ENCODE measurements around the gene CEP350. TPM values are rescaled to one million over a fixed set of nuclear protein-coding genes. Genes with fewer than 3 reads are reported as not detected.
A peak's percentile ranks its signal among the peaks of the same experiment; 100 is the strongest.

CEP350 gene
- total RNA-seq, 1 donor from 2014 or later = 42.2 TPM

DNA sequence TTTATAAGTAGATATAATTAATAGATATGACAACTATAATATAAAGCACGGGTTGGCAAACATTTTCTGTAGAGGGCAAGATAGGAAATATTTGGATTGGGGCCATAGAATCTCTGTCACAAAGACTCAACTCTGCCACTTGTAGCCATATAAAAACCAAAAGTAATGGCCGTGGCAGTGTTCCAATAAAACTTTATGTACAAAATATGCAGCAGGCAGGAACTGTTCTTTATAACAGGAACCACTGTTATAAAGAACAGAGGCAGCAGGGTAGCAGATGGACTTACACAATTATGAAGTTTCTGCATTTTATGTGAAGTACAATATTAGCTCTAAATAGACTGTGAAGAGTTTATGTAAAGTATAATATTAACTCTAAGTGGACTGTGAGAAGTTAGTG lies 183.2 kb downstream of the CEP350 start:
- no peaks in the 10 kb centered on the region for H3K36me3 Mint-ChIP-seq (ENCODE audit: unreplicated experiment)
- no peaks in the 10 kb centered on the region for H3K4me1 Mint-ChIP-seq (ENCODE audit: unreplicated experiment)
- no peak overlapping the region for H3K4me3 Mint-ChIP-seq (ENCODE audit: unreplicated experiment)
- no peaks in the 10 kb centered on the region for H3K9me3 Mint-ChIP-seq (ENCODE audit: unreplicated experiment)
- DNase-seq (ENCODE audit: extremely low spot score, unreplicated experiment) = no peak
- H3K27ac Mint-ChIP-seq (ENCODE audit: unreplicated experiment) = no peak overlapping the region
- no peaks in the 10 kb centered on the region for H3K27me3 Mint-ChIP-seq (ENCODE audit: unreplicated experiment)
- TF ChIP-seq, protein P1, sequence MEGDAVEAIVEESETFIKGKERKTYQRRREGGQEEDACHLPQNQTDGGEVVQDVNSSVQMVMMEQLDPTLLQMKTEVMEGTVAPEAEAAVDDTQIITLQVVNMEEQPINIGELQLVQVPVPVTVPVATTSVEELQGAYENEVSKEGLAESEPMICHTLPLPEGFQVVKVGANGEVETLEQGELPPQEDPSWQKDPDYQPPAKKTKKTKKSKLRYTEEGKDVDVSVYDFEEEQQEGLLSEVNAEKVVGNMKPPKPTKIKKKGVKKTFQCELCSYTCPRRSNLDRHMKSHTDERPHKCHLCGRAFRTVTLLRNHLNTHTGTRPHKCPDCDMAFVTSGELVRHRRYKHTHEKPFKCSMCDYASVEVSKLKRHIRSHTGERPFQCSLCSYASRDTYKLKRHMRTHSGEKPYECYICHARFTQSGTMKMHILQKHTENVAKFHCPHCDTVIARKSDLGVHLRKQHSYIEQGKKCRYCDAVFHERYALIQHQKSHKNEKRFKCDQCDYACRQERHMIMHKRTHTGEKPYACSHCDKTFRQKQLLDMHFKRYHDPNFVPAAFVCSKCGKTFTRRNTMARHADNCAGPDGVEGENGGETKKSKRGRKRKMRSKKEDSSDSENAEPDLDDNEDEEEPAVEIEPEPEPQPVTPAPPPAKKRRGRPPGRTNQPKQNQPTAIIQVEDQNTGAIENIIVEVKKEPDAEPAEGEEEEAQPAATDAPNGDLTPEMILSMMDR (IDR thresholded peaks at IDR 0.05) = no peak

- no peaks in the 10 kb centered on the region for H3K4me1 Mint-ChIP-seq (ENCODE audit: unreplicated experiment)
These were observed 186.8 kb downstream of the CEP350 start for GRCh38 chr1:180141381-180141934.

DNA sequence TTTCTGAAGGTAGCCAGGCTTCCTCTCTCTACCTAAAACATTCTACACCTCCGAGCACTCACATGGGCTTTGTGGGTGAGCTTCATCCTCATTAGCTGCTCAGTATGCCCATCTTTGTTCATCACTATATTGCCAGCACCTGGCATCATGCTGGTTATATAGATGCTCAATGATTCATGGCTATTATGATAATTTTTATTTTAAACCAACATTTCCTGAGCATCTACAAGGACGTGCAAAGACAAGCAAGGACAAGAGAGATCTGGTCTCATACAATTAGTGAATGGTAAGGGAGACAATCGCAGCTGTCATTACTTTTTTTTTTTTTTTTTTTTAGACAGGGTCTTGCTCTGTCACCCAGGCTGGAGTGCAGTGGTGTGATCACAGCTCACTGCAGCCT lies 188.7 kb downstream of the CEP350 start:
- H3K36me3 Mint-ChIP-seq (ENCODE audit: unreplicated experiment) = no peaks in the 10 kb centered on the region

More at GRCh38 chr1:180141381-180141934, 186.8 kb downstream of the CEP350 start:
- no peak overlapping the region for H3K4me3 Mint-ChIP-seq (ENCODE audit: unreplicated experiment)
- TF ChIP-seq, protein P1 (IDR thresholded peaks at IDR 0.05) = no peak
- peak; percentile 34 for DNase-seq (ENCODE audit: extremely low spot score, unreplicated experiment)
- no peaks in the 10 kb centered on the region for H3K27me3 Mint-ChIP-seq (ENCODE audit: unreplicated experiment)
- H3K36me3 Mint-ChIP-seq (ENCODE audit: unreplicated experiment) = no peaks in the 10 kb centered on the region
- no peaks in the 10 kb centered on the region for H3K9me3 Mint-ChIP-seq (ENCODE audit: unreplicated experiment)
- H3K27ac Mint-ChIP-seq (ENCODE audit: unreplicated experiment) = no peak overlapping the region

GRCh38 chr1:180144659-180145357 lies 190.2 kb downstream of the CEP350 start:
- no peaks in the 10 kb centered on the region for H3K27me3 Mint-ChIP-seq (ENCODE audit: unreplicated experiment)
- no peak overlapping the region for H3K27ac Mint-ChIP-seq (ENCODE audit: unreplicated experiment)
- TF ChIP-seq, protein P1 (IDR thresholded peaks at IDR 0.05) = no peak
- peak; percentile 44 for DNase-seq (ENCODE audit: extremely low spot score, unreplicated experiment)
- H3K4me1 Mint-ChIP-seq (ENCODE audit: unreplicated experiment) = no peaks in the 10 kb centered on the region
- H3K4me3 Mint-ChIP-seq (ENCODE audit: unreplicated experiment) = no peak overlapping the region
- H3K36me3 Mint-ChIP-seq (ENCODE audit: unreplicated experiment) = no peaks in the 10 kb centered on the region
- no peaks in the 10 kb centered on the region for H3K9me3 Mint-ChIP-seq (ENCODE audit: unreplicated experiment)

More for the DNA sequence above, 188.7 kb downstream of the CEP350 start:
- Mint-ChIP-seq H3K9me3 (ENCODE audit: unreplicated experiment) (no peaks in the 10 kb centered on the region), H3K27ac (ENCODE audit: unreplicated experiment) (no peak overlapping the region), H3K4me3 (ENCODE audit: unreplicated experiment) (no peak overlapping the region), H3K27me3 (ENCODE audit: unreplicated experiment) (no peaks in the 10 kb centered on the region), H3K4me1 (ENCODE audit: unreplicated experiment) (no peaks in the 10 kb centered on the region)
- no peak for DNase-seq (ENCODE audit: extremely low spot score, unreplicated experiment)
- TF ChIP-seq, protein P1 (IDR thresholded peaks at IDR 0.05) = no peak

DNA sequence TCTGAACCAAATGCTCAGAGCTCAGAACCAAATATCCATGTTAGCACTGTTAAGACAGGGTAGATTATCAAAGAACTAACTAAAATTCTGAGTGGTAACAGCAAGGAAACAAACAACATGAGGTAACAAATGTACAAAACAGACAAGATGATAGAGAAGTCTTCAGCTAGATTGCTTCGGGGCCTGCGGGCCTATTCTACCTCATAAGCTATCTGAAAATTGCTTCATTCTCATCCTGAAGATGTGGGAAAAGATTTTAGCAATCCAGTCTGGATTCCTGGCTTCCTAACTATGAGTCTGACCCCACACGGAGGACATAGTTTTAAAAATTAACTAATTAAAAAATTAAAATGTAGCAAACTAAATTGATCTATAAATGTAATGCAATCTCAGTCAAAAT lies 190.8 kb downstream of the CEP350 start:
- H3K36me3 Mint-ChIP-seq (ENCODE audit: unreplicated experiment) = no peaks in the 10 kb centered on the region
- H3K27ac Mint-ChIP-seq (ENCODE audit: unreplicated experiment) = no peak overlapping the region

More for the DNA sequence above, 190.8 kb downstream of the CEP350 start:
- no peak overlapping the region for H3K4me3 Mint-ChIP-seq (ENCODE audit: unreplicated experiment)
- H3K27me3 Mint-ChIP-seq (ENCODE audit: unreplicated experiment) = no peaks in the 10 kb centered on the region
- DNase-seq (ENCODE audit: extremely low spot score, unreplicated experiment) = no peak
- H3K4me1 Mint-ChIP-seq (ENCODE audit: unreplicated experiment) = no peaks in the 10 kb centered on the region
- no peaks in the 10 kb centered on the region for H3K9me3 Mint-ChIP-seq (ENCODE audit: unreplicated experiment)
- TF ChIP-seq, protein P1 (IDR thresholded peaks at IDR 0.05) = no peak

Measured in osteocyte (in vitro differentiated cells).